Endothelial cell of umbilical vein (primary cell): ENCODE measurements around the gene SLC45A2. TPM values are rescaled to one million over a fixed set of nuclear protein-coding genes. Genes with fewer than 3 reads are reported as not detected.
"Not testable (repeated sequence)": the region's sequence is repeated elsewhere in the genome, so short reads cannot be mapped to it uniquely, and the experiment has no call there.

Source experiments
- BruUV-seq: library from RNA; stranded (reverse); fragments of 400-500 nt; replicated peaks from 2 replicates; lab custom pipeline; 2021; lab: Mats Ljungman, UMichigan
- CTCF ChIA-PET: fragments of 300-600, 350-600 bp; sonication (Branson Sonifier 250); formaldehyde crosslinking; loops from one replicate; lab custom pipeline; 2021; ENCODE audit warnings: antibody characterized with exemption, inconsistent platforms; lab: Charles Lee
- POLR2A ChIA-PET: fragments of 300-600, 350-600 bp; sonication (Branson Sonifier 250); formaldehyde crosslinking; loops from one replicate; lab custom pipeline; 2021; ENCODE audit warnings: antibody characterized with exemption, inconsistent platforms; lab: Charles Lee
- DNase-seq: peaks from one replicate; pipeline ENCODE4 v3.0.0-alpha.2; 2011; ENCODE audit warnings: low read depth, low spot score
- FAIRE-seq: peaks from 2 replicates; lab custom pipeline; 2011; peaks lifted over from hg19 to GRCh38; lab: Jason Lieb, UNC
- H2AFZ ChIP-seq: 2 replicates; pipeline ENCODE4 v1.6.0; 2012; ENCODE audit warnings: low read depth, low read length, control low read depth, inconsistent platforms
- H3K27ac ChIP-seq: 2 replicates; pipeline ENCODE4 v1.5.1; 2011; ENCODE audit warnings: low read depth, mild to moderate bottlenecking, control low read depth, low read length, moderate library complexity; ENCODE audit not compliant: insufficient read depth
- H3K27me3 ChIP-seq, 2 experiments: 2 replicates each; pipeline versions ENCODE4 v1.6.0 to v1.6.1; 2011; ENCODE audit warnings: low read length in 2 of 2, mixed read lengths in 1 of 2; ENCODE audit not compliant: control insufficient read depth in 2 of 2, insufficient read depth in 2 of 2
- H3K36me3 ChIP-seq, 2 experiments: 2 replicates in 1 of 2; 3 replicates in 1 of 2; pipeline ENCODE4 v1.5.1; 2011; ENCODE audit warnings: low read length in 2 of 2, mild to moderate bottlenecking in 1 of 2, moderate library complexity in 1 of 2; ENCODE audit not compliant: control insufficient read depth in 2 of 2, insufficient read depth in 2 of 2; ENCODE audit errors: extremely low read depth in 1 of 2
- H3K4me1 ChIP-seq: 3 replicates; pipeline ENCODE4 v1.5.1; 2011; ENCODE audit warnings: mild to moderate bottlenecking, low read length; ENCODE audit not compliant: control insufficient read depth, insufficient read depth; ENCODE audit errors: extremely low read depth
- H3K4me2 ChIP-seq: 2 replicates; pipeline ENCODE4 v1.6.1; 2011; ENCODE audit warnings: low read length, control low read depth, mixed read lengths; ENCODE audit not compliant: insufficient read depth
- H3K4me3 ChIP-seq, 3 experiments: fragments of 200-600 bp in 1 of 3; sonication (generic), shearing (Covaris generic) in 1 of 3; replicated peaks in 1 of 3; 2 replicates each; pipeline ENCODE4 v1.5.1; 2011 to 2016; ENCODE audit warnings: control low read depth in 3 of 3, low read length in 3 of 3, mild to moderate bottlenecking in 2 of 3, inconsistent platforms in 1 of 3, low read depth in 1 of 3, moderate library complexity in 1 of 3; ENCODE audit not compliant: insufficient read depth in 1 of 3
- H3K79me2 ChIP-seq: 2 replicates; pipeline ENCODE4 v1.6.0; 2012; ENCODE audit warnings: low read length, inconsistent platforms; ENCODE audit not compliant: control insufficient read depth, insufficient read depth
- H3K9ac ChIP-seq: replicated peaks from 2 replicates; pipeline ENCODE3; 2011; ENCODE audit warnings: low read length, control low read depth; ENCODE audit not compliant: insufficient read depth; ENCODE audit errors: extremely low read depth
- H3K9me1 ChIP-seq: replicated peaks from 3 replicates; pipeline ENCODE4 v1.6.0; 2011; ENCODE audit warnings: mild to moderate bottlenecking, low read length; ENCODE audit not compliant: control insufficient read depth, insufficient read depth; ENCODE audit errors: extremely low read depth
- H3K9me3 ChIP-seq: replicated peaks from 2 replicates; pipeline ENCODE4 v1.5.1; 2012; ENCODE audit warnings: low read length, inconsistent platforms; ENCODE audit not compliant: control insufficient read depth, insufficient read depth
- H4K20me1 ChIP-seq: replicated peaks from 2 replicates; pipeline ENCODE3; 2011; ENCODE audit warnings: mild to moderate bottlenecking, low read length; ENCODE audit not compliant: control insufficient read depth, insufficient read depth; ENCODE audit errors: extremely low read depth
- EZH2 ChIP-seq: IDR thresholded peaks from 2 replicates; pipeline ENCODE4 v1.6.1; 2012; ENCODE audit warnings: borderline replicate concordance, low read depth, mild to moderate bottlenecking, moderate library complexity, low read length, inconsistent platforms; ENCODE audit not compliant: severe bottlenecking
- JUN ChIP-seq: IDR thresholded peaks from 2 replicates; pipeline ENCODE4 v1.6.1; 2011; ENCODE audit warnings: borderline replicate concordance, low read depth; ENCODE audit not compliant: insufficient read length, insufficient read depth
- dilution Hi-C: fragments of 300-500 bp; cut with MboI; formaldehyde crosslinking; loops from one replicate; pipeline ENCODE4 v1.15.0; 2019; ENCODE audit warnings: low sequenced_read_pairs; ENCODE audit not compliant: extremely low pct_ligation_motif_present
- intact Hi-C: fragments of 100-400 bp; cut with micrococcal nuclease; formaldehyde crosslinking; loops from one replicate; pipeline ENCODE4 v1.10.0; 2022
- polyA plus RNA-seq, 4 experiments: library from polyadenylated mRNA; depleted of rRNA in 3 of 4; stranded (reverse) in 3 of 4; unstranded in 1 of 4; fragments of >200 nt; gene quantifications; 2 replicates each; pipeline versions ENCODE4 v1.2.1 to v1.2.3, GENCODE V29; 2011 to 2012; ENCODE audit warnings: missing spikeins in 1 of 4
- total RNA-seq: library from RNA; stranded (reverse); gene quantifications from 2 replicates; pipeline ENCODE4 v1.2.3, GENCODE V29; 2021

Gene SLC45A2
- total and polyA plus RNA-seq, 2 donors (not counting 3 experiments of a cell fraction or from before 2014, with no cell fraction given) = not detected

GRCh38 chr5:33921002-33921401, 63.5 kb downstream of the SLC45A2 start:
- DNase-seq = no peak
- Histone ChIP-seq H3K79me2 (no peaks in the 10 kb centered on the region), H2AFZ (no peak overlapping the region), H3K4me1 (no peaks in the 10 kb centered on the region), H3K4me3 (no peak overlapping the region), H3K36me3 (no peaks in the 10 kb centered on the region), H3K9me1 (peaks cover 2% of the 10 kb centered on the region), H3K27me3 (peaks cover 0 to 7% of the 10 kb centered on the region in 2 experiments), H3K4me2 (no peak overlapping the region), H3K9me3 (no peaks in the 10 kb centered on the region), H3K9ac (no peak overlapping the region), H4K20me1 (no peaks in the 10 kb centered on the region), H3K27ac (no peak overlapping the region)
- no TSS peak for BruUV-seq
- no peak for TF ChIP-seq JUN
- no peak for TF ChIP-seq EZH2
- intact Hi-C loops = no loop called here
- dilution Hi-C loops = no loop called here
- FAIRE-seq = no peak
- ChIA-PET POLR2A (no interaction called here), CTCF (interaction anchor here (1.1 to 2.2 kb wide), 2 partner anchors 14 to 332 kb away, joined by 4 to 5 read pairs; no protein-coding TSS in a partner anchor)

GRCh38 chr5:33914844-33915243, 69.6 kb downstream of the SLC45A2 start:
- H3K4me2 ChIP-seq, FAIRE-seq, POLR2A ChIA-PET, H3K9me3 ChIP-seq, H3K9me1 ChIP-seq, intact Hi-C loops, H3K4me3 ChIP-seq, H3K79me2 ChIP-seq, dilution Hi-C loops, DNase-seq, H3K9ac ChIP-seq, H2AFZ ChIP-seq, H3K27ac ChIP-seq, BruUV-seq, H4K20me1 ChIP-seq, H3K4me1 ChIP-seq, H3K36me3 ChIP-seq, H3K27me3 ChIP-seq, CTCF ChIA-PET: not testable (repeated sequence)

- dilution Hi-C loops, H3K4me1 ChIP-seq, H3K4me2 ChIP-seq, H3K9me1 ChIP-seq, intact Hi-C loops, H3K79me2 ChIP-seq, H3K9ac ChIP-seq, FAIRE-seq, H3K27ac ChIP-seq, DNase-seq, H3K36me3 ChIP-seq, H3K9me3 ChIP-seq, H3K4me3 ChIP-seq, H2AFZ ChIP-seq, H3K27me3 ChIP-seq, POLR2A ChIA-PET, BruUV-seq, H4K20me1 ChIP-seq: not testable (repeated sequence)
- CTCF ChIA-PET = interaction anchor here (1.8 kb wide), 1 partner anchor 28 kb away, joined by 6 read pairs; no protein-coding TSS in a partner anchor
Measured at GRCh38 chr5:33906248-33906647, 78.2 kb downstream of the SLC45A2 start.
